GM23338 (cell line): ENCODE results near the gene SLC7A4. TPM values are rescaled to one million over a fixed set of nuclear protein-coding genes. Genes with fewer than 3 reads are reported as not detected.

ENCODE experiments used
- ATAC-seq: fragments of 200-7000 bp; cut with Tn5 transposase; 3 replicates; pipeline ENCODE4 v1.9.1; 2020
- DNase-seq: peaks from one replicate; pipeline ENCODE4 v3.0.0-alpha.2; 2015; ENCODE audit warnings: low spot score
- H2AFZ ChIP-seq: fragments of 200-600 bp; sonication (generic); 2 replicates; pipeline ENCODE4 v1.8.0; 2016; ENCODE audit warnings: antibody characterized with exemption, mild to moderate bottlenecking, moderate library complexity
- H3F3A ChIP-seq: fragments of 200-600 bp; sonication (generic); replicated peaks from 2 replicates; pipeline ENCODE4 v1.8.0; 2017; ENCODE audit warnings: antibody characterized with exemption, mixed run types, low read depth
- H3K27ac ChIP-seq: fragments of 200-600 bp; sonication (generic); 2 replicates; pipeline ENCODE4 v1.6.1; 2016; ENCODE audit warnings: low read depth
- H3K27me3 ChIP-seq: fragments of 200-600 bp; sonication (generic); 2 replicates; pipeline ENCODE4 v1.8.0; 2016; ENCODE audit warnings: mild to moderate bottlenecking, mixed run types, moderate library complexity; ENCODE audit not compliant: insufficient read depth
- H3K36me3 ChIP-seq: fragments of 200-600 bp; sonication (generic); 2 replicates; pipeline ENCODE4 v1.8.0; 2016; ENCODE audit warnings: mild to moderate bottlenecking; ENCODE audit not compliant: insufficient read depth
- H3K4me1 ChIP-seq: fragments of 200-600 bp; sonication (generic); 2 replicates; pipeline ENCODE4 v1.8.0; 2016; ENCODE audit warnings: mild to moderate bottlenecking, moderate library complexity; ENCODE audit not compliant: insufficient read depth
- H3K4me2 ChIP-seq: fragments of 200-600 bp; sonication (generic); 2 replicates; pipeline ENCODE4 v1.7.1; 2017; ENCODE audit warnings: mixed run types
- H3K4me3 ChIP-seq: fragments of 200-600 bp; sonication (generic); 2 replicates; pipeline ENCODE4 v1.6.1; 2016; ENCODE audit warnings: mixed run types
- H3K79me2 ChIP-seq: fragments of 200-600 bp; sonication (generic); replicated peaks from 2 replicates; pipeline ENCODE4 v1.8.0; 2017; ENCODE audit warnings: mild to moderate bottlenecking; ENCODE audit not compliant: insufficient read depth
- H3K9me2 ChIP-seq: fragments of 200-600 bp; sonication (generic); 2 replicates; pipeline ENCODE4 v1.8.0; 2017; ENCODE audit not compliant: insufficient read depth
- H4K20me1 ChIP-seq: fragments of 200-600 bp; sonication (generic); replicated peaks from 2 replicates; pipeline ENCODE4 v1.8.0; 2017; ENCODE audit warnings: mild to moderate bottlenecking; ENCODE audit not compliant: insufficient read depth
- H3K27ac Mint-ChIP-seq: 2 replicates; pipeline ENCODE4 v1.8.0; 2020; ENCODE audit warnings: inconsistent platforms, mild to moderate bottlenecking, moderate library complexity, mixed read lengths
- H3K27me3 Mint-ChIP-seq: 3 replicates; pipeline ENCODE4 v1.8.0; 2022; ENCODE audit warnings: low read depth, mild to moderate bottlenecking, moderate library complexity, mixed read lengths, inconsistent platforms; ENCODE audit not compliant: insufficient read depth, poor library complexity
- H3K36me3 Mint-ChIP-seq: 3 replicates; pipeline ENCODE4 v1.8.0; 2021; ENCODE audit warnings: low read depth, mild to moderate bottlenecking, inconsistent platforms, moderate library complexity, mixed read lengths
- H3K4me1 Mint-ChIP-seq: 3 replicates; pipeline ENCODE4 v1.8.0; 2020; ENCODE audit warnings: mild to moderate bottlenecking, inconsistent platforms, mixed read lengths
- H3K4me3 Mint-ChIP-seq: 3 replicates; pipeline ENCODE4 v1.8.0; 2021; ENCODE audit warnings: moderate library complexity, mild to moderate bottlenecking, inconsistent platforms, mixed read lengths
- H3K9me3 Mint-ChIP-seq: 3 replicates; pipeline ENCODE4 v1.8.0; 2020; ENCODE audit warnings: moderate library complexity, mild to moderate bottlenecking, inconsistent platforms, mixed read lengths
- CREB1 ChIP-seq: fragments of 250-450 bp; sonication (Bioruptor Pico); IDR thresholded peaks from 2 replicates; pipeline ENCODE4 v1.5.0; 2020; ENCODE audit warnings: low read depth, mild to moderate bottlenecking, moderate library complexity
- EZH2 ChIP-seq: fragments of 200-600 bp; sonication (generic); IDR thresholded peaks from one replicate; pipeline ENCODE4 v1.8.0; 2017; ENCODE audit warnings: antibody characterized with exemption, mild to moderate bottlenecking, low read depth; ENCODE audit not compliant: unreplicated experiment
- EZH2phosphoT487 ChIP-seq: fragments of 200-600 bp; sonication (generic); IDR thresholded peaks from one replicate; pipeline ENCODE4 v1.8.1; 2018; ENCODE audit warnings: antibody characterized with exemption; ENCODE audit not compliant: unreplicated experiment
- JUNB ChIP-seq: IDR thresholded peaks from one replicate; pipeline ENCODE4 v1.6.1; 2016; ENCODE audit warnings: antibody characterized with exemption; ENCODE audit not compliant: unreplicated experiment
- NANOG ChIP-seq: IDR thresholded peaks from 2 replicates; pipeline ENCODE4 v1.6.1; 2016; ENCODE audit warnings: antibody characterized with exemption, borderline replicate concordance
- POLR2AphosphoS5 ChIP-seq: IDR thresholded peaks from 2 replicates; pipeline ENCODE4 v1.6.1; 2016; ENCODE audit warnings: antibody characterized with exemption, low read depth
- STAT1 ChIP-seq: IDR thresholded peaks from one replicate; pipeline ENCODE4 v1.6.1; 2016; ENCODE audit warnings: antibody characterized with exemption; ENCODE audit not compliant: unreplicated experiment
- ZNF114 ChIP-seq: fragments of 250-450 bp; sonication (Bioruptor Pico); IDR thresholded peaks from 2 replicates; pipeline ENCODE4 v1.5.0; 2020; ENCODE audit warnings: mild to moderate bottlenecking, moderate library complexity
- ZNF331 ChIP-seq: fragments of 250-450 bp; sonication (Bioruptor Pico); IDR thresholded peaks from 2 replicates; pipeline ENCODE4 v1.5.0; 2020; ENCODE audit warnings: low read depth, mild to moderate bottlenecking, moderate library complexity
- polyA plus RNA-seq: library from polyadenylated mRNA; unstranded; fragments of >200 nt; fragmentation: Nextera tagmentation; extraction: Ambion mirVana; gene quantifications from 2 replicates; pipeline ENCODE4 v1.2.1, GENCODE V29; 2016
- total RNA-seq: library from RNA; depleted of rRNA; stranded (reverse); fragments of >200 nt; shearing (Covaris generic); gene quantifications from 2 replicates; pipeline ENCODE4 v1.2.3, GENCODE V29; 2014
- TF ChIP-seq, protein P1 (sequence below), 2 experiments: fragments of 200-600 bp in 1 of 2; sonication (generic) in 1 of 2; conservative IDR thresholded peaks; 2 replicates each; pipeline versions ENCODE4 v1.5.1 to v1.6.1; 2016 to 2017; ENCODE audit warnings: antibody characterized with exemption in 2 of 2, low read depth in 2 of 2, mild to moderate bottlenecking in 2 of 2, moderate library complexity in 1 of 2
- TF ChIP-seq, protein P2 (sequence below): IDR thresholded peaks from 2 replicates; pipeline ENCODE4 v1.6.1; 2016; ENCODE audit warnings: antibody characterized with exemption
- TF ChIP-seq, protein P3 (sequence below): IDR thresholded peaks from one replicate; pipeline ENCODE4 v1.6.1; 2018; ENCODE audit warnings: antibody characterized with exemption; ENCODE audit not compliant: unreplicated experiment
- TF ChIP-seq, protein P4 (sequence below): fragments of 250-450 bp; sonication (Bioruptor Pico); IDR thresholded peaks from 2 replicates; pipeline ENCODE4 v1.5.0; 2020; ENCODE audit warnings: mild to moderate bottlenecking, moderate library complexity

SLC7A4 gene
- total and polyA plus RNA-seq, 2 experiments from 2014 or later = 0.07 to 0.44 TPM

DNA sequence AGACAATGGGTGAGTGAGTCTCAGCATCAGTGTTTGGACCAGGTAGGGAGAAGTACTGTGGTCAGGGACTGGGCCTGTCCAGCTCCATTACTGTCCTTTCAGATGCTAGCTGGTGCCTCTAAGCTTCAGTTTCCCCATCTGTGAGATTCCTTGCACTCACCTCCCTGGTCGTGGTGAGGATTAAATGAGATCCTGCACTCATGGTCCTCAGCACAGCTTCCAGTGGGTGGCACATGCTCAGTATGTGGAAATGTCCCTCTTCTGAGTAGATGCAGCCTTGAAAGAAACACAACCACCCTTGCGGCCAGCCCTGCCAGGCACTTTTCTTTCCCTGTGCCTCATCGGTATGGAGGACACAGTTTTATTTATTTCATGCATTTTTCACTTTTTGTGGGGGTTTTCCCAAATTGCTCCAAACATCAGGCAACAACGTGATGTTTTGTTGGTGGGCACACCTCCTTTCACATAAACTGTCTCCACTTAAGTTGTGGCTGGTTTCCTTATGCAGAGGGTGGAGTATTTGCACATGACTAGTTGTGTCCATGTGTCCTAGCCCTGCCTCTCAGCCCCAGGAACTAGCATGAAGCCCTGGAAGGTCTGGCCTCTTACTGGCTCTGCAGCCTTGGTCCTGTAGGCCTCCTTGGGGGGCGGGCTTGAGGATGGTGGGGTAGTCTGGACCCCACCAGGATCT, 49.1 kb downstream of the SLC7A4 start:
- Histone ChIP-seq H3F3A (no peaks in the 10 kb centered on the region), H3K27me3 (no peaks in the 10 kb centered on the region), H3K4me1 (peaks cover 11% of the 10 kb centered on the region; the same call in 1 of the 2 replicates), H3K36me3 (no peaks in the 10 kb centered on the region; the same call in 1 of the 2 replicates), H4K20me1 (no peaks in the 10 kb centered on the region), H3K9me2 (0 out of 2 replicates have a peak, but pooled peaks cover 6% of the 10 kb centered on the region), H3K4me3 (peak overlapping the region; percentile 93), H2AFZ (no peak overlapping the region), H3K79me2 (no peaks in the 10 kb centered on the region), H3K4me2 (peak overlapping the region; percentile 97), H3K27ac (no peak overlapping the region)
- TF ChIP-seq STAT1 (no peak), POLR2AphosphoS5 (no peak), JUNB (no peak), CREB1 (CRISPR knock-in tag) (no peak), EZH2phosphoT487 (no peak), ZNF331 (no peak), ZNF114 (CRISPR knock-in tag) (no peak), NANOG (no peak), EZH2 (no peak)
- TF ChIP-seq, protein P1, sequence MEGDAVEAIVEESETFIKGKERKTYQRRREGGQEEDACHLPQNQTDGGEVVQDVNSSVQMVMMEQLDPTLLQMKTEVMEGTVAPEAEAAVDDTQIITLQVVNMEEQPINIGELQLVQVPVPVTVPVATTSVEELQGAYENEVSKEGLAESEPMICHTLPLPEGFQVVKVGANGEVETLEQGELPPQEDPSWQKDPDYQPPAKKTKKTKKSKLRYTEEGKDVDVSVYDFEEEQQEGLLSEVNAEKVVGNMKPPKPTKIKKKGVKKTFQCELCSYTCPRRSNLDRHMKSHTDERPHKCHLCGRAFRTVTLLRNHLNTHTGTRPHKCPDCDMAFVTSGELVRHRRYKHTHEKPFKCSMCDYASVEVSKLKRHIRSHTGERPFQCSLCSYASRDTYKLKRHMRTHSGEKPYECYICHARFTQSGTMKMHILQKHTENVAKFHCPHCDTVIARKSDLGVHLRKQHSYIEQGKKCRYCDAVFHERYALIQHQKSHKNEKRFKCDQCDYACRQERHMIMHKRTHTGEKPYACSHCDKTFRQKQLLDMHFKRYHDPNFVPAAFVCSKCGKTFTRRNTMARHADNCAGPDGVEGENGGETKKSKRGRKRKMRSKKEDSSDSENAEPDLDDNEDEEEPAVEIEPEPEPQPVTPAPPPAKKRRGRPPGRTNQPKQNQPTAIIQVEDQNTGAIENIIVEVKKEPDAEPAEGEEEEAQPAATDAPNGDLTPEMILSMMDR (conservative IDR thresholded peaks at IDR 0.05; ENCODE audit: low read depth in 2 of 2) = no peak
- TF ChIP-seq, protein P2, sequence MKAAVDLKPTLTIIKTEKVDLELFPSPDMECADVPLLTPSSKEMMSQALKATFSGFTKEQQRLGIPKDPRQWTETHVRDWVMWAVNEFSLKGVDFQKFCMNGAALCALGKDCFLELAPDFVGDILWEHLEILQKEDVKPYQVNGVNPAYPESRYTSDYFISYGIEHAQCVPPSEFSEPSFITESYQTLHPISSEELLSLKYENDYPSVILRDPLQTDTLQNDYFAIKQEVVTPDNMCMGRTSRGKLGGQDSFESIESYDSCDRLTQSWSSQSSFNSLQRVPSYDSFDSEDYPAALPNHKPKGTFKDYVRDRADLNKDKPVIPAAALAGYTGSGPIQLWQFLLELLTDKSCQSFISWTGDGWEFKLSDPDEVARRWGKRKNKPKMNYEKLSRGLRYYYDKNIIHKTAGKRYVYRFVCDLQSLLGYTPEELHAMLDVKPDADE = no peak
- TF ChIP-seq, protein P3, sequence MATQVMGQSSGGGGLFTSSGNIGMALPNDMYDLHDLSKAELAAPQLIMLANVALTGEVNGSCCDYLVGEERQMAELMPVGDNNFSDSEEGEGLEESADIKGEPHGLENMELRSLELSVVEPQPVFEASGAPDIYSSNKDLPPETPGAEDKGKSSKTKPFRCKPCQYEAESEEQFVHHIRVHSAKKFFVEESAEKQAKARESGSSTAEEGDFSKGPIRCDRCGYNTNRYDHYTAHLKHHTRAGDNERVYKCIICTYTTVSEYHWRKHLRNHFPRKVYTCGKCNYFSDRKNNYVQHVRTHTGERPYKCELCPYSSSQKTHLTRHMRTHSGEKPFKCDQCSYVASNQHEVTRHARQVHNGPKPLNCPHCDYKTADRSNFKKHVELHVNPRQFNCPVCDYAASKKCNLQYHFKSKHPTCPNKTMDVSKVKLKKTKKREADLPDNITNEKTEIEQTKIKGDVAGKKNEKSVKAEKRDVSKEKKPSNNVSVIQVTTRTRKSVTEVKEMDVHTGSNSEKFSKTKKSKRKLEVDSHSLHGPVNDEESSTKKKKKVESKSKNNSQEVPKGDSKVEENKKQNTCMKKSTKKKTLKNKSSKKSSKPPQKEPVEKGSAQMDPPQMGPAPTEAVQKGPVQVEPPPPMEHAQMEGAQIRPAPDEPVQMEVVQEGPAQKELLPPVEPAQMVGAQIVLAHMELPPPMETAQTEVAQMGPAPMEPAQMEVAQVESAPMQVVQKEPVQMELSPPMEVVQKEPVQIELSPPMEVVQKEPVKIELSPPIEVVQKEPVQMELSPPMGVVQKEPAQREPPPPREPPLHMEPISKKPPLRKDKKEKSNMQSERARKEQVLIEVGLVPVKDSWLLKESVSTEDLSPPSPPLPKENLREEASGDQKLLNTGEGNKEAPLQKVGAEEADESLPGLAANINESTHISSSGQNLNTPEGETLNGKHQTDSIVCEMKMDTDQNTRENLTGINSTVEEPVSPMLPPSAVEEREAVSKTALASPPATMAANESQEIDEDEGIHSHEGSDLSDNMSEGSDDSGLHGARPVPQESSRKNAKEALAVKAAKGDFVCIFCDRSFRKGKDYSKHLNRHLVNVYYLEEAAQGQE = no peak
- TF ChIP-seq, protein P4, sequence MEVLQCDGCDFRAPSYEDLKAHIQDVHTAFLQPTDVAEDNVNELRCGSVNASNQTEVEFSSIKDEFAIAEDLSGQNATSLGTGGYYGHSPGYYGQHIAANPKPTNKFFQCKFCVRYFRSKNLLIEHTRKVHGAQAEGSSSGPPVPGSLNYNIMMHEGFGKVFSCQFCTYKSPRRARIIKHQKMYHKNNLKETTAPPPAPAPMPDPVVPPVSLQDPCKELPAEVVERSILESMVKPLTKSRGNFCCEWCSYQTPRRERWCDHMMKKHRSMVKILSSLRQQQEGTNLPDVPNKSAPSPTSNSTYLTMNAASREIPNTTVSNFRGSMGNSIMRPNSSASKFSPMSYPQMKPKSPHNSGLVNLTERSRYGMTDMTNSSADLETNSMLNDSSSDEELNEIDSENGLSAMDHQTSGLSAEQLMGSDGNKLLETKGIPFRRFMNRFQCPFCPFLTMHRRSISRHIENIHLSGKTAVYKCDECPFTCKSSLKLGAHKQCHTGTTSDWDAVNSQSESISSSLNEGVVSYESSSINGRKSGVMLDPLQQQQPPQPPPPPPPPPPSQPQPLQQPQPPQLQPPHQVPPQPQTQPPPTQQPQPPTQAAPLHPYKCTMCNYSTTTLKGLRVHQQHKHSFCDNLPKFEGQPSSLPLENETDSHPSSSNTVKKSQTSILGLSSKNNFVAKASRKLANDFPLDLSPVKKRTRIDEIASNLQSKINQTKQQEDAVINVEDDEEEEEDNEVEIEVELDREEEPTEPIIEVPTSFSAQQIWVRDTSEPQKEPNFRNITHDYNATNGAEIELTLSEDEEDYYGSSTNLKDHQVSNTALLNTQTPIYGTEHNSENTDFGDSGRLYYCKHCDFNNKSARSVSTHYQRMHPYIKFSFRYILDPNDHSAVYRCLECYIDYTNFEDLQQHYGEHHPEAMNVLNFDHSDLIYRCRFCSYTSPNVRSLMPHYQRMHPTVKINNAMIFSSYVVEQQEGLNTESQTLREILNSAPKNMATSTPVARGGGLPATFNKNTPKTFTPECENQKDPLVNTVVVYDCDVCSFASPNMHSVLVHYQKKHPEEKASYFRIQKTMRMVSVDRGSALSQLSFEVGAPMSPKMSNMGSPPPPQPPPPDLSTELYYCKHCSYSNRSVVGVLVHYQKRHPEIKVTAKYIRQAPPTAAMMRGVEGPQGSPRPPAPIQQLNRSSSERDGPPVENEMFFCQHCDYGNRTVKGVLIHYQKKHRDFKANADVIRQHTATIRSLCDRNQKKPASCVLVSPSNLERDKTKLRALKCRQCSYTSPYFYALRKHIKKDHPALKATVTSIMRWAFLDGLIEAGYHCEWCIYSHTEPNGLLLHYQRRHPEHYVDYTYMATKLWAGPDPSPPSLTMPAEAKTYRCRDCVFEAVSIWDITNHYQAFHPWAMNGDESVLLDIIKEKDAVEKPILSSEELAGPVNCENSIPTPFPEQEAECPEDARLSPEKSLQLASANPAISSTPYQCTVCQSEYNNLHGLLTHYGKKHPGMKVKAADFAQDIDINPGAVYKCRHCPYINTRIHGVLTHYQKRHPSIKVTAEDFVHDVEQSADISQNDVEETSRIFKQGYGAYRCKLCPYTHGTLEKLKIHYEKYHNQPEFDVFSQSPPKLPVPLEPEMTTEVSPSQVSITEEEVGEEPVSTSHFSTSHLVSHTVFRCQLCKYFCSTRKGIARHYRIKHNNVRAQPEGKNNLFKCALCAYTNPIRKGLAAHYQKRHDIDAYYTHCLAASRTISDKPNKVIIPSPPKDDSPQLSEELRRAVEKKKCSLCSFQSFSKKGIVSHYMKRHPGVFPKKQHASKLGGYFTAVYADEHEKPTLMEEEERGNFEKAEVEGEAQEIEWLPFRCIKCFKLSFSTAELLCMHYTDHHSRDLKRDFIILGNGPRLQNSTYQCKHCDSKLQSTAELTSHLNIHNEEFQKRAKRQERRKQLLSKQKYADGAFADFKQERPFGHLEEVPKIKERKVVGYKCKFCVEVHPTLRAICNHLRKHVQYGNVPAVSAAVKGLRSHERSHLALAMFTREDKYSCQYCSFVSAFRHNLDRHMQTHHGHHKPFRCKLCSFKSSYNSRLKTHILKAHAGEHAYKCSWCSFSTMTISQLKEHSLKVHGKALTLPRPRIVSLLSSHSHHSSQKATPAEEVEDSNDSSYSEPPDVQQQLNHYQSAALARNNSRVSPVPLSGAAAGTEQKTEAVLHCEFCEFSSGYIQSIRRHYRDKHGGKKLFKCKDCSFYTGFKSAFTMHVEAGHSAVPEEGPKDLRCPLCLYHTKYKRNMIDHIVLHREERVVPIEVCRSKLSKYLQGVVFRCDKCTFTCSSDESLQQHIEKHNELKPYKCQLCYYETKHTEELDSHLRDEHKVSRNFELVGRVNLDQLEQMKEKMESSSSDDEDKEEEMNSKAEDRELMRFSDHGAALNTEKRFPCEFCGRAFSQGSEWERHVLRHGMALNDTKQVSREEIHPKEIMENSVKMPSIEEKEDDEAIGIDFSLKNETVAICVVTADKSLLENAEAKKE (CRISPR knock-in tag) = no peak
- H3K4me3 Mint-ChIP-seq = peak overlapping the region; percentile 95
- peaks cover 10% of the 10 kb centered on the region; the same call in 1 of the 3 replicates for H3K36me3 Mint-ChIP-seq
- peaks cover 14% of the 10 kb centered on the region for H3K9me3 Mint-ChIP-seq
- H3K27me3 Mint-ChIP-seq = peaks cover 21% of the 10 kb centered on the region
- no peak overlapping the region for H3K27ac Mint-ChIP-seq
- DNase-seq = no peak
- no peak for ATAC-seq
- peaks cover 15% of the 10 kb centered on the region for H3K4me1 Mint-ChIP-seq
